ENCODE measurements around the gene ANKRD55. TPM values are rescaled to one million over a fixed set of nuclear protein-coding genes. Genes with fewer than 3 reads are reported as not detected.

ANKRD55 gene
- total and polyA plus RNA-seq, 2 donors (not counting 3 experiments of a cell fraction or from before 2014, with no cell fraction given), result 1.4 to 2.1 TPM

DNA sequence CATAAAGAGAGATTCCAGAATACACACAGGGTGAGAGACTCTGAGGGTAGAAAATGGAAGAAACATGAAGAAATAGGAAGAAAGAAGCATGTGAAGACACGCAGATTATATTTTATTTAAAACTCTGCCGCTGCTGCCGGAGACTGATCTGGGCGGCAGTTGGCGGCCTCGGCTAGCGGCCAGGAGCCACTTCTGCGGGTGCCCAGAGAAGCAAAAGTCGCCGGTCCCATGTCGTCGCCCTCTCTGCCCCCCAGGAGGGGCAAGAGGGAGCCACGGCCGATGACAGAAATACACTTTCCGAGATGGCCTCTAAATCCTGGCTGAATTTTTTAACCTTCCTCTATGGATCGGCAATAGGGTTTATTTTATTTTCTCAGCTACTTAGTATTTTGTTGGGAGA, 40.9 kb downstream of the ANKRD55 start:
- DNase-seq (ENCODE audit: low read depth, low spot score) (no peak), FAIRE-seq (no peak)
- no peaks in the 10 kb centered on the region for H3K79me2 ChIP-seq (ENCODE audit: control insufficient read depth, insufficient read depth, low read length)
- H3K4me1 ChIP-seq (ENCODE audit: control insufficient read depth, extremely low read depth, insufficient read depth, low read length), result peaks cover 26% of the 10 kb centered on the region
- H2AFZ ChIP-seq (ENCODE audit: low read depth, low read length), result no peak overlapping the region
- dilution Hi-C loops (cut with MboI; ENCODE audit: extremely low pct_ligation_motif_present, low sequenced_read_pairs), result loop anchor here (10.0 kb wide), 1 partner anchor 67 kb away; no protein-coding TSS in a partner anchor
- no TSS peak for BruUV-seq (replicated peaks)
- TF ChIP-seq EZH2 (IDR thresholded peaks at IDR 0.05; ENCODE audit: borderline replicate concordance, low read depth, low read length, severe bottlenecking) (no peak), POLR2AphosphoS5 (IDR thresholded peaks at IDR 0.05; ENCODE audit: insufficient read depth, low read depth, low read length) (no peak), JUN (IDR thresholded peaks at IDR 0.05; ENCODE audit: borderline replicate concordance, insufficient read depth, insufficient read length, low read depth) (no peak), POLR2A (IDR thresholded peaks at IDR 0.05; ENCODE audit: low read depth, low read length) (no peak), GATA2 (IDR thresholded peaks at IDR 0.05; ENCODE audit: insufficient read depth, insufficient read length, low read depth, low read length) (no peak), FOS (IDR thresholded peaks at IDR 0.05; ENCODE audit: borderline replicate concordance, insufficient read depth, low read length) (no peak), MYC (IDR thresholded peaks at IDR 0.05; ENCODE audit: low read depth, low read length) (no peak)
- TF ChIP-seq, protein P1, sequence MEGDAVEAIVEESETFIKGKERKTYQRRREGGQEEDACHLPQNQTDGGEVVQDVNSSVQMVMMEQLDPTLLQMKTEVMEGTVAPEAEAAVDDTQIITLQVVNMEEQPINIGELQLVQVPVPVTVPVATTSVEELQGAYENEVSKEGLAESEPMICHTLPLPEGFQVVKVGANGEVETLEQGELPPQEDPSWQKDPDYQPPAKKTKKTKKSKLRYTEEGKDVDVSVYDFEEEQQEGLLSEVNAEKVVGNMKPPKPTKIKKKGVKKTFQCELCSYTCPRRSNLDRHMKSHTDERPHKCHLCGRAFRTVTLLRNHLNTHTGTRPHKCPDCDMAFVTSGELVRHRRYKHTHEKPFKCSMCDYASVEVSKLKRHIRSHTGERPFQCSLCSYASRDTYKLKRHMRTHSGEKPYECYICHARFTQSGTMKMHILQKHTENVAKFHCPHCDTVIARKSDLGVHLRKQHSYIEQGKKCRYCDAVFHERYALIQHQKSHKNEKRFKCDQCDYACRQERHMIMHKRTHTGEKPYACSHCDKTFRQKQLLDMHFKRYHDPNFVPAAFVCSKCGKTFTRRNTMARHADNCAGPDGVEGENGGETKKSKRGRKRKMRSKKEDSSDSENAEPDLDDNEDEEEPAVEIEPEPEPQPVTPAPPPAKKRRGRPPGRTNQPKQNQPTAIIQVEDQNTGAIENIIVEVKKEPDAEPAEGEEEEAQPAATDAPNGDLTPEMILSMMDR (IDR thresholded peaks at IDR 0.05; ENCODE audit: extremely low read depth in 1 of 2, insufficient read depth in 1 of 2, low read depth in 1 of 2, low read length in 2 of 2), result no peak
- TF ChIP-seq, protein P2, sequence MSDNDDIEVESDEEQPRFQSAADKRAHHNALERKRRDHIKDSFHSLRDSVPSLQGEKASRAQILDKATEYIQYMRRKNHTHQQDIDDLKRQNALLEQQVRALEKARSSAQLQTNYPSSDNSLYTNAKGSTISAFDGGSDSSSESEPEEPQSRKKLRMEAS (IDR thresholded peaks at IDR 0.05; ENCODE audit: insufficient read depth, insufficient read length), result no peak
- ChIA-PET POLR2A (interaction anchor here (0.6 kb wide), 1 partner anchor 17 kb away, joined by 5 read pairs; no protein-coding TSS in a partner anchor), CTCF (interaction anchor here (1.0 kb wide), 1 partner anchor 77 kb away, joined by 5 read pairs; no protein-coding TSS in a partner anchor)
- no peak overlapping the region for H3K4me3 ChIP-seq (replicated peaks in 1 of 3; ENCODE audit: insufficient read depth in 1 of 3, low read depth in 1 of 3, low read length in 3 of 3)
- H3K36me3 ChIP-seq (ENCODE audit: control insufficient read depth in 2 of 2, extremely low read depth in 1 of 2, insufficient read depth in 2 of 2, low read length in 2 of 2), result no peaks in the 10 kb centered on the region
- intact Hi-C loops (cut with micrococcal nuclease), result no loop called here
- H4K20me1 ChIP-seq (replicated peaks; ENCODE audit: control insufficient read depth, extremely low read depth, insufficient read depth, low read length), result no peaks in the 10 kb centered on the region
- H3K9me1 ChIP-seq (replicated peaks; ENCODE audit: control insufficient read depth, extremely low read depth, insufficient read depth, low read length), result no peaks in the 10 kb centered on the region
- H3K9ac ChIP-seq (replicated peaks; ENCODE audit: extremely low read depth, insufficient read depth, low read length), result no peak overlapping the region
- no peaks in the 10 kb centered on the region for H3K9me3 ChIP-seq (replicated peaks; ENCODE audit: control insufficient read depth, insufficient read depth, low read length)
- no peaks in the 10 kb centered on the region for H3K27me3 ChIP-seq (ENCODE audit: control insufficient read depth in 2 of 2, insufficient read depth in 2 of 2, low read length in 2 of 2)
- no peak overlapping the region for H3K4me2 ChIP-seq (ENCODE audit: insufficient read depth, low read length)
- no peak overlapping the region for H3K27ac ChIP-seq (ENCODE audit: insufficient read depth, low read depth, low read length)

All from endothelial cell of umbilical vein (primary cell).